Transverse colon (tissue), 3 donors: ENCODE results near the gene RNF113B.

ENCODE experiments used
- CTCF ChIP-seq, 5 experiments: fragments of 200-600 bp in 3 of 5; fragments of 450-650 bp in 2 of 5; sonication (generic) in 3 of 5; IDR thresholded peaks; 1 replicate in 2 of 5; 2 replicates in 3 of 5; pipeline ENCODE4 v1.5.1; 2016 to 2017; ENCODE audit warnings: antibody characterized with exemption in 5 of 5, inconsistent platforms in 3 of 5, mild to moderate bottlenecking in 2 of 5, moderate library complexity in 1 of 5
- POLR2A ChIP-seq: fragments of 450-650 bp; IDR thresholded peaks from one replicate; pipeline ENCODE4 v1.6.1; 2016; ENCODE audit warnings: antibody characterized with exemption, mild to moderate bottlenecking, moderate library complexity

GRCh38 chr13:98192008-98192407, 14.9 kb upstream of the RNF113B start:
- TF ChIP-seq CTCF (IDR thresholded peaks at IDR 0.05) (no peak), POLR2A (no peak)
